SK-N-SH (cell line): ENCODE measurements around the gene ATE1. TPM values are rescaled to one million over a fixed set of nuclear protein-coding genes. Genes with fewer than 3 reads are reported as not detected.

Source experiments
- CTCF ChIA-PET: fragments of 300-600, 350-600 bp; formaldehyde crosslinking; extraction: SDS; loops from one replicate; lab custom pipeline; 2021; lab: Yijun Ruan, JAX
- POLR2A ChIA-PET: fragments of 350-600 bp; sonication (Branson Sonifier 250); formaldehyde crosslinking; extraction: SDS; loops from one replicate; lab custom pipeline; 2020; ENCODE audit warnings: antibody characterized with exemption, inconsistent platforms; lab: Yijun Ruan, JAX
- DNase-seq: peaks from one replicate; pipeline ENCODE4 v3.0.0; 2012
- H2AFZ ChIP-seq: fragments of 200-600 bp; sonication (generic); 2 replicates; pipeline ENCODE4 v1.8.1; 2016; ENCODE audit warnings: antibody characterized with exemption, mild to moderate bottlenecking, low read depth
- H3F3A ChIP-seq: fragments of 200-600 bp; sonication (generic); replicated peaks from 2 replicates; pipeline ENCODE3; 2016; ENCODE audit warnings: antibody characterized with exemption, mild to moderate bottlenecking; ENCODE audit not compliant: insufficient read depth
- H3K27ac ChIP-seq, 2 experiments: fragments of 200-500 bp in 1 of 2; fragments of 200-600 bp in 1 of 2; sonication (Bioruptor generic) in 1 of 2; sonication (generic), shearing (Covaris generic) in 1 of 2; 2 replicates each; pipeline versions ENCODE4 v1.5.1 to v1.6.1; 2014 to 2016; ENCODE audit warnings: low read depth in 2 of 2, inconsistent platforms in 1 of 2, low read length in 1 of 2, mild to moderate bottlenecking in 1 of 2, mixed read lengths in 1 of 2
- H3K27me3 ChIP-seq: fragments of 200-600 bp; sonication (generic), shearing (Covaris generic); 2 replicates; pipeline ENCODE4 v1.6.1; 2016; ENCODE audit warnings: mixed run types; ENCODE audit not compliant: insufficient read depth
- H3K36me3 ChIP-seq, 2 experiments: fragments of 200-500 bp in 1 of 2; fragments of 200-600 bp in 1 of 2; sonication (Bioruptor generic) in 1 of 2; sonication (generic) in 1 of 2; replicated peaks in 1 of 2; 2 replicates each; pipeline versions ENCODE3 to v1.5.1; 2014 to 2016; ENCODE audit warnings: low read length in 1 of 2, mild to moderate bottlenecking in 1 of 2; ENCODE audit not compliant: insufficient read depth in 2 of 2, control insufficient read depth in 1 of 2
- H3K4me1 ChIP-seq, 2 experiments: fragments of 200-500 bp in 1 of 2; fragments of 200-600 bp in 1 of 2; sonication (Bioruptor generic) in 1 of 2; sonication (generic), shearing (Covaris generic) in 1 of 2; 2 replicates each; pipeline versions ENCODE4 v1.5.1 to v1.6.1; 2014 to 2016; ENCODE audit warnings: low read depth in 1 of 2, low read length in 1 of 2, mixed run types in 1 of 2; ENCODE audit not compliant: insufficient read depth in 2 of 2, control insufficient read depth in 1 of 2
- H3K4me2 ChIP-seq: fragments of 200-600 bp; sonication (generic), shearing (Covaris generic); 2 replicates; pipeline ENCODE4 v1.6.1; 2017; ENCODE audit warnings: mixed run types
- H3K4me3 ChIP-seq, 2 experiments: fragments of 200-500 bp in 1 of 2; fragments of 200-600 bp in 1 of 2; sonication (Bioruptor generic) in 1 of 2; sonication (generic), shearing (Covaris generic) in 1 of 2; 2 replicates each; pipeline versions ENCODE4 v1.5.1 to v1.8.1; 2014 to 2016; ENCODE audit warnings: low read depth in 2 of 2, inconsistent platforms in 1 of 2, low read length in 1 of 2, mild to moderate bottlenecking in 1 of 2, mixed read lengths in 1 of 2, moderate library complexity in 1 of 2
- H3K79me2 ChIP-seq: fragments of 200-600 bp; sonication (generic); 2 replicates; pipeline ENCODE4 v1.8.1; 2017; ENCODE audit warnings: mild to moderate bottlenecking; ENCODE audit not compliant: insufficient read depth
- H3K9ac ChIP-seq: fragments of 200-600 bp; sonication (generic); 2 replicates; pipeline ENCODE4 v1.6.1; 2017; ENCODE audit warnings: mixed run types
- H3K9me2 ChIP-seq: fragments of 200-600 bp; sonication (generic); 2 replicates; pipeline ENCODE4 v1.6.1; 2017; ENCODE audit warnings: mixed run types
- H3K9me3 ChIP-seq: fragments of 200-600 bp; sonication (generic); 2 replicates; pipeline ENCODE4 v1.6.1; 2017; ENCODE audit warnings: mixed run types, mild to moderate bottlenecking, moderate library complexity
- H4K20me1 ChIP-seq: fragments of 200-600 bp; sonication (generic); 2 replicates; pipeline ENCODE4 v1.6.1; 2017; ENCODE audit warnings: mild to moderate bottlenecking, mixed run types; ENCODE audit not compliant: insufficient read depth
- ELF1 ChIP-seq: IDR thresholded peaks from 2 replicates; pipeline ENCODE4 v1.4.0; 2012
- FOSL2 ChIP-seq: IDR thresholded peaks from 2 replicates; pipeline ENCODE4 v1.4.0; 2012; ENCODE audit warnings: low read depth, mild to moderate bottlenecking, moderate library complexity, borderline replicate concordance
- FOXJ3 ChIP-seq: sonication (generic); formaldehyde crosslinking; IDR thresholded peaks from 2 replicates; pipeline ENCODE4 v1.5.1; 2020; ENCODE audit warnings: mild to moderate bottlenecking, missing genetic modification reagents
- FOXM1 ChIP-seq: IDR thresholded peaks from 2 replicates; pipeline ENCODE4 v1.4.0; 2012; ENCODE audit warnings: low read depth, mild to moderate bottlenecking
- GABPA ChIP-seq: IDR thresholded peaks from 2 replicates; pipeline ENCODE4 v1.4.0; 2012; ENCODE audit warnings: low read depth, mild to moderate bottlenecking
- GATA2 ChIP-seq: sonication (generic); formaldehyde crosslinking; IDR thresholded peaks from 2 replicates; pipeline ENCODE4 v1.5.0; 2020; ENCODE audit warnings: mild to moderate bottlenecking, missing genetic modification reagents
- JUND ChIP-seq: IDR thresholded peaks from 2 replicates; pipeline ENCODE4 v1.4.0; 2012
- MEF2A ChIP-seq: IDR thresholded peaks from 2 replicates; pipeline ENCODE4 v1.4.0; 2012; ENCODE audit warnings: low read depth, borderline replicate concordance
- NFIC ChIP-seq: IDR thresholded peaks from 2 replicates; pipeline ENCODE4 v1.4.0; 2012; ENCODE audit warnings: borderline replicate concordance
- POLR2AphosphoS5 ChIP-seq: IDR thresholded peaks from 2 replicates; pipeline ENCODE4 v1.6.1; 2012; ENCODE audit warnings: low read depth, low read length
- RAD21 ChIP-seq: IDR thresholded peaks from 2 replicates; pipeline ENCODE4 v1.6.1; 2012; ENCODE audit warnings: mild to moderate bottlenecking, low read length
- RFX5 ChIP-seq: IDR thresholded peaks from 2 replicates; pipeline ENCODE4 v1.6.1; 2012; ENCODE audit warnings: mild to moderate bottlenecking, improper control_type of control experiment, low read length
- RXRA ChIP-seq: IDR thresholded peaks from 2 replicates; pipeline ENCODE4 v1.4.0; 2012; ENCODE audit warnings: low read depth, mild to moderate bottlenecking, borderline replicate concordance
- SIN3A ChIP-seq: IDR thresholded peaks from 2 replicates; pipeline ENCODE4 v1.6.1; 2012; ENCODE audit warnings: low read depth, mild to moderate bottlenecking, low read length, moderate library complexity, borderline replicate concordance
- TAF1 ChIP-seq: IDR thresholded peaks from 2 replicates; pipeline ENCODE4 v1.6.1; 2012; ENCODE audit warnings: low read depth, mild to moderate bottlenecking, low read length, moderate library complexity, borderline replicate concordance
- TEAD4 ChIP-seq: IDR thresholded peaks from 2 replicates; pipeline ENCODE4 v1.4.0; 2012; ENCODE audit warnings: mild to moderate bottlenecking, borderline replicate concordance; ENCODE audit not compliant: insufficient read depth
- YY1 ChIP-seq: IDR thresholded peaks from 2 replicates; pipeline ENCODE4 v1.4.0; 2012; ENCODE audit warnings: low read depth, mild to moderate bottlenecking
- WGBS: methylation state at CpG from one replicate; pipeline ENCODE4 v1.1.6; 2017; ENCODE audit warnings: low lambda C conversion rate; 5-methylcytosine and 5-hydroxymethylcytosine counted together
- polyA plus RNA-seq, 3 experiments: library from polyadenylated mRNA; depleted of rRNA; stranded (reverse); fragments of >200 nt; gene quantifications; 2 replicates each; pipeline ENCODE4 v1.2.3, GENCODE V29; 2012
- TF ChIP-seq, protein P1 (sequence below): fragments of 150-350 bp; IDR thresholded peaks from 2 replicates; pipeline ENCODE4 v1.6.1; 2017; ENCODE audit warnings: antibody characterized with exemption, low read length, low read depth, borderline replicate concordance
- TF ChIP-seq, protein P2 (sequence below): IDR thresholded peaks from 2 replicates; pipeline ENCODE4 v1.4.0; 2012; ENCODE audit warnings: low read depth
- TF ChIP-seq, protein P3 (sequence below): IDR thresholded peaks from 2 replicates; pipeline ENCODE4 v1.4.0; 2012; ENCODE audit warnings: low read depth, borderline replicate concordance
- TF ChIP-seq, protein P4 (sequence below): fragments of 150-350 bp; IDR thresholded peaks from 2 replicates; pipeline ENCODE4 v1.6.1; 2016; ENCODE audit warnings: mild to moderate bottlenecking, low read depth, low read length
- TF ChIP-seq, protein P5 (sequence below): IDR thresholded peaks from 2 replicates; pipeline ENCODE4 v1.4.0; 2012; ENCODE audit warnings: low read depth, borderline replicate concordance

The ATE1 gene
- polyA plus RNA-seq, 1 of the 3 experiments (the other 2 are of a cell fraction): 6.3 TPM

DNA sequence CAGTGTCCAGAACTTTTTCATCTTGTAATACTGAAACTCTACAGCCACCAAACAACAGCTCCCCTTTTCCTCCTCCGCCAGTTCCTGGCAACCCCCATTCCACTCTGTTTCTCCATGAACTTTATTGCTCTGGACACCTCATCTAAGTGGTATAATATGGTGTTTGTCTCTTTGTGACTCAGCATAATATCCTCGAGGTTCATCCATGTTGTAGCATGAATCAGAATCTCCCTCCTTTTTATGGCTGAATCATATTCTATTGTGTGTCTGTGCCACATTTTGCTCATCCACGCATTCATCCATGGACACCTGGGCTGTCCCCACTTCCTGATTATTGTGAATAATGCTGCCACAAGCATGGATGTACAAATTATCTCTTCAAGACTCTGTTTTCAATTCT lies 205.2 kb downstream of the ATE1 start:
- no peak overlapping the region for H3K4me3 ChIP-seq
- 0 out of 2 replicates have a peak, but pooled peaks cover 3% of the 10 kb centered on the region for H3K9me2 ChIP-seq
- no peaks in the 10 kb centered on the region for H3K79me2 ChIP-seq
- H3K36me3 ChIP-seq: no peaks in the 10 kb centered on the region
- H3K4me2 ChIP-seq: no peak overlapping the region
- H3K4me1 ChIP-seq: no peaks in the 10 kb centered on the region
- no peak overlapping the region for H3K27ac ChIP-seq
- TF ChIP-seq, protein P1, sequence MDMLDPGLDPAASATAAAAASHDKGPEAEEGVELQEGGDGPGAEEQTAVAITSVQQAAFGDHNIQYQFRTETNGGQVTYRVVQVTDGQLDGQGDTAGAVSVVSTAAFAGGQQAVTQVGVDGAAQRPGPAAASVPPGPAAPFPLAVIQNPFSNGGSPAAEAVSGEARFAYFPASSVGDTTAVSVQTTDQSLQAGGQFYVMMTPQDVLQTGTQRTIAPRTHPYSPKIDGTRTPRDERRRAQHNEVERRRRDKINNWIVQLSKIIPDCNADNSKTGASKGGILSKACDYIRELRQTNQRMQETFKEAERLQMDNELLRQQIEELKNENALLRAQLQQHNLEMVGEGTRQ: no peak
- no peak for TF ChIP-seq FOXJ3 (CRISPR knock-in tag)
- no peak for TF ChIP-seq SIN3A
- TF ChIP-seq GABPA: no peak
- TF ChIP-seq, protein P2, sequence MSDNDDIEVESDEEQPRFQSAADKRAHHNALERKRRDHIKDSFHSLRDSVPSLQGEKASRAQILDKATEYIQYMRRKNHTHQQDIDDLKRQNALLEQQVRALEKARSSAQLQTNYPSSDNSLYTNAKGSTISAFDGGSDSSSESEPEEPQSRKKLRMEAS: no peak
- no peak for TF ChIP-seq GATA2
- no peak for TF ChIP-seq TAF1
- no peak for TF ChIP-seq MEF2A
- TF ChIP-seq FOSL2: no peak
- TF ChIP-seq FOXM1: no peak
- no peak for TF ChIP-seq ELF1
- no peak for TF ChIP-seq JUND
- no peak for TF ChIP-seq YY1
- no peak for TF ChIP-seq RAD21
- TF ChIP-seq TEAD4: no peak
- DNase-seq: no peak
- CTCF ChIA-PET: interaction anchor here (1.2 to 6.4 kb wide), 4 partner anchors 11 to 45 kb away, joined by 3 to 61 read pairs (median 4); no protein-coding TSS in a partner anchor
- no peaks in the 10 kb centered on the region for H4K20me1 ChIP-seq
- H3K9ac ChIP-seq: no peak overlapping the region
- H3K27me3 ChIP-seq: no peaks in the 10 kb centered on the region
- H3K9me3 ChIP-seq: no peaks in the 10 kb centered on the region
- no peak overlapping the region for H2AFZ ChIP-seq
- H3F3A ChIP-seq: no peaks in the 10 kb centered on the region
- WGBS: 36% methylated on average over 3 of the region's 3 CpGs
- POLR2A ChIA-PET: no interaction called here

DNA sequence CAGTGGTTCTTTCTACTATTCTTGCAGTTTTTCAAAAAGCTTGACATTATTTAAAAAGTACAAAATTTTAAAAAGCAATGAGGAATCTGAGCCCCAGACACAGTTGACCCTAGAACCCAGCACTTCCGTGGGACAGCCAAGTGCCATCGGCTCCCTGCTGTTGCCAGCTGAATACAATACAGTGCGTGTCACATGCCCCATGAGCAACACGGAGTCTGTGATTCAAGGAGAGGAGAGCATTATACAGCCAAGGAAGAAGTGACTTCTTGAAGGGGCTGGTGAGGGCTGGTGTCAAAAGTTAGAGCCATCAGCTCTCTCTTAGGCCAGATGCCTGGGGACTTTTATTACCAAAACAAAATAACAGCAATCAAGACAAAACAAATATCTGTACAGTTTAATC lies 206.6 kb downstream of the ATE1 start:
- H2AFZ ChIP-seq: no peak overlapping the region
- H3K79me2 ChIP-seq: no peaks in the 10 kb centered on the region
- no peaks in the 10 kb centered on the region for H3K36me3 ChIP-seq
- DNase-seq: no peak
- H3K4me1 ChIP-seq: no peaks in the 10 kb centered on the region; a peak in 1 of 4 replicates
- POLR2A ChIA-PET: no interaction called here
- 0 out of 2 replicates have a peak, but pooled peaks cover 3% of the 10 kb centered on the region for H3K9me2 ChIP-seq
- H4K20me1 ChIP-seq: no peaks in the 10 kb centered on the region
- no peak overlapping the region for H3K27ac ChIP-seq
- CTCF ChIA-PET: interaction anchor here (0.8 to 6.4 kb wide), 3 partner anchors 9 to 103 kb away, joined by 4 to 61 read pairs (median 4); no protein-coding TSS in a partner anchor
- 80% methylated on average over 4 of the region's 4 CpGs for WGBS
- H3K9me3 ChIP-seq: no peaks in the 10 kb centered on the region
- H3F3A ChIP-seq: no peaks in the 10 kb centered on the region
- no peak overlapping the region for H3K9ac ChIP-seq
- H3K27me3 ChIP-seq: no peaks in the 10 kb centered on the region
- no peak overlapping the region for H3K4me2 ChIP-seq
- no peak overlapping the region for H3K4me3 ChIP-seq
- no peak for TF ChIP-seq RAD21
- TF ChIP-seq, protein P3, sequence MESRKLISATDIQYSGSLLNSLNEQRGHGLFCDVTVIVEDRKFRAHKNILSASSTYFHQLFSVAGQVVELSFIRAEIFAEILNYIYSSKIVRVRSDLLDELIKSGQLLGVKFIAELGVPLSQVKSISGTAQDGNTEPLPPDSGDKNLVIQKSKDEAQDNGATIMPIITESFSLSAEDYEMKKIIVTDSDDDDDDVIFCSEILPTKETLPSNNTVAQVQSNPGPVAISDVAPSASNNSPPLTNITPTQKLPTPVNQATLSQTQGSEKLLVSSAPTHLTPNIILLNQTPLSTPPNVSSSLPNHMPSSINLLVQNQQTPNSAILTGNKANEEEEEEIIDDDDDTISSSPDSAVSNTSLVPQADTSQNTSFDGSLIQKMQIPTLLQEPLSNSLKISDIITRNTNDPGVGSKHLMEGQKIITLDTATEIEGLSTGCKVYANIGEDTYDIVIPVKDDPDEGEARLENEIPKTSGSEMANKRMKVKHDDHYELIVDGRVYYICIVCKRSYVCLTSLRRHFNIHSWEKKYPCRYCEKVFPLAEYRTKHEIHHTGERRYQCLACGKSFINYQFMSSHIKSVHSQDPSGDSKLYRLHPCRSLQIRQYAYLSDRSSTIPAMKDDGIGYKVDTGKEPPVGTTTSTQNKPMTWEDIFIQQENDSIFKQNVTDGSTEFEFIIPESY: no peak
- TF ChIP-seq, protein P4, sequence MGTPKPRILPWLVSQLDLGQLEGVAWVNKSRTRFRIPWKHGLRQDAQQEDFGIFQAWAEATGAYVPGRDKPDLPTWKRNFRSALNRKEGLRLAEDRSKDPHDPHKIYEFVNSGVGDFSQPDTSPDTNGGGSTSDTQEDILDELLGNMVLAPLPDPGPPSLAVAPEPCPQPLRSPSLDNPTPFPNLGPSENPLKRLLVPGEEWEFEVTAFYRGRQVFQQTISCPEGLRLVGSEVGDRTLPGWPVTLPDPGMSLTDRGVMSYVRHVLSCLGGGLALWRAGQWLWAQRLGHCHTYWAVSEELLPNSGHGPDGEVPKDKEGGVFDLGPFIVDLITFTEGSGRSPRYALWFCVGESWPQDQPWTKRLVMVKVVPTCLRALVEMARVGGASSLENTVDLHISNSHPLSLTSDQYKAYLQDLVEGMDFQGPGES: no peak
- no peak for TF ChIP-seq POLR2AphosphoS5
- TF ChIP-seq GATA2: no peak
- TF ChIP-seq SIN3A: no peak
- TF ChIP-seq, protein P5, sequence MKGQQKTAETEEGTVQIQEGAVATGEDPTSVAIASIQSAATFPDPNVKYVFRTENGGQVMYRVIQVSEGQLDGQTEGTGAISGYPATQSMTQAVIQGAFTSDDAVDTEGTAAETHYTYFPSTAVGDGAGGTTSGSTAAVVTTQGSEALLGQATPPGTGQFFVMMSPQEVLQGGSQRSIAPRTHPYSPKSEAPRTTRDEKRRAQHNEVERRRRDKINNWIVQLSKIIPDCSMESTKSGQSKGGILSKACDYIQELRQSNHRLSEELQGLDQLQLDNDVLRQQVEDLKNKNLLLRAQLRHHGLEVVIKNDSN: no peak
- no peak for TF ChIP-seq RFX5
- TF ChIP-seq, protein P1: no peak
- TF ChIP-seq ELF1: no peak
- TF ChIP-seq, protein P2: no peak
- TF ChIP-seq RXRA: no peak
- no peak for TF ChIP-seq GABPA
- TF ChIP-seq FOXM1: no peak
- no peak for TF ChIP-seq NFIC
